Myocyte (in vitro differentiated cells): ENCODE data around the gene RARG. TPM values are rescaled to one million over a fixed set of nuclear protein-coding genes. Genes with fewer than 3 reads are reported as not detected.
A peak's percentile ranks its signal among the peaks of the same experiment; 100 is the strongest.
"Not testable (repeated sequence)": the region's sequence is repeated elsewhere in the genome, so short reads cannot be mapped to it uniquely, and the experiment has no call there.

ENCODE experiments used
- DNase-seq: peaks from one replicate; pipeline ENCODE4 v3.0.0-alpha.2; 2012; ENCODE audit warnings: low read depth
- total RNA-seq: library from RNA; depleted of rRNA; stranded (reverse); fragments of >200 nt; gene quantifications from 2 replicates; pipeline ENCODE4 v1.2.3, GENCODE V29; 2014

Gene RARG
- total RNA-seq, 1 donor from 2014 or later = 22.7 TPM

- no peak for DNase-seq
These were observed 20.3 kb downstream of the RARG start for GRCh38 chr12:53211476-53212381.

- DNase-seq = no peak
These were observed 21.2 kb downstream of the RARG start for GRCh38 chr12:53210843-53211242.

- no peak for DNase-seq
These were observed 23.0 kb downstream of the RARG start for GRCh38 chr12:53208877-53209463.

- no peak for DNase-seq
These were observed 23.6 kb downstream of the RARG start for GRCh38 chr12:53208435-53208834.

GRCh38 chr12:53207042-53207441 lies 25.0 kb downstream of the RARG start, which contains the start of gene ITGB7:
TSS of gene ITGB7 (minus strand) at chr12:53207251. CDS start at chr12:53200443, 6,808 bp downstream.
- no peak for DNase-seq

- DNase-seq = peak; percentile 96
These were observed 26.1 kb downstream of the RARG start for GRCh38 chr12:53205747-53206419.

GRCh38 chr12:53204351-53204750 lies 27.7 kb downstream of the RARG start:
- no peak for DNase-seq

- DNase-seq = not testable (repeated sequence)
These were observed 29.7 kb downstream of the RARG start for GRCh38 chr12:53202316-53202715.

GRCh38 chr12:53201639-53202038 lies 30.4 kb downstream of the RARG start:
- no peak for DNase-seq

GRCh38 chr12:53201177-53201541 lies 30.9 kb downstream of the RARG start:
- no peak for DNase-seq

- DNase-seq = no peak
These were observed 31.4 kb downstream of the RARG start for GRCh38 chr12:53200458-53201176.

GRCh38 chr12:53200107-53200457 lies 31.9 kb downstream of the RARG start:
- DNase-seq = no peak

GRCh38 chr12:53199700-53200099 lies 32.3 kb downstream of the RARG start:
- no peak for DNase-seq

GRCh38 chr12:53198486-53199110 lies 33.4 kb downstream of the RARG start:
- DNase-seq = no peak

GRCh38 chr12:53197011-53197640 lies 34.9 kb downstream of the RARG start:
- DNase-seq = no peak

- DNase-seq = no peak
These were observed 35.5 kb downstream of the RARG start for GRCh38 chr12:53196486-53196885.

GRCh38 chr12:53195516-53196420 lies 36.2 kb downstream of the RARG start:
- no peak for DNase-seq

GRCh38 chr12:53194973-53195372 lies 37.0 kb downstream of the RARG start:
- no peak for DNase-seq

- DNase-seq = no peak
These were observed 37.9 kb downstream of the RARG start for GRCh38 chr12:53193985-53194716.
